Endothelial cell of umbilical vein (primary cell): ENCODE results near the gene PTPRD. TPM values are rescaled to one million over a fixed set of nuclear protein-coding genes. Genes with fewer than 3 reads are reported as not detected.

ENCODE experiments used
- BruUV-seq: library from RNA; stranded (reverse); fragments of 400-500 nt; replicated peaks from 2 replicates; lab custom pipeline; 2021; lab: Mats Ljungman, UMichigan
- CTCF ChIA-PET: fragments of 300-600, 350-600 bp; sonication (Branson Sonifier 250); formaldehyde crosslinking; loops from one replicate; lab custom pipeline; 2021; ENCODE audit warnings: antibody characterized with exemption, inconsistent platforms; lab: Charles Lee
- POLR2A ChIA-PET: fragments of 300-600, 350-600 bp; sonication (Branson Sonifier 250); formaldehyde crosslinking; loops from one replicate; lab custom pipeline; 2021; ENCODE audit warnings: antibody characterized with exemption, inconsistent platforms; lab: Charles Lee
- DNase-seq: peaks from one replicate; pipeline ENCODE4 v3.0.0-alpha.2; 2011; ENCODE audit warnings: low read depth, low spot score
- FAIRE-seq: peaks from 2 replicates; lab custom pipeline; 2011; peaks lifted over from hg19 to GRCh38; lab: Jason Lieb, UNC
- H2AFZ ChIP-seq: 2 replicates; pipeline ENCODE4 v1.6.0; 2012; ENCODE audit warnings: low read depth, low read length, control low read depth, inconsistent platforms
- H3K27ac ChIP-seq: 2 replicates; pipeline ENCODE4 v1.5.1; 2011; ENCODE audit warnings: low read depth, mild to moderate bottlenecking, control low read depth, low read length, moderate library complexity; ENCODE audit not compliant: insufficient read depth
- H3K27me3 ChIP-seq, 2 experiments: 2 replicates each; pipeline versions ENCODE4 v1.6.0 to v1.6.1; 2011; ENCODE audit warnings: low read length in 2 of 2, mixed read lengths in 1 of 2; ENCODE audit not compliant: control insufficient read depth in 2 of 2, insufficient read depth in 2 of 2
- H3K36me3 ChIP-seq, 2 experiments: 2 replicates in 1 of 2; 3 replicates in 1 of 2; pipeline ENCODE4 v1.5.1; 2011; ENCODE audit warnings: low read length in 2 of 2, mild to moderate bottlenecking in 1 of 2, moderate library complexity in 1 of 2; ENCODE audit not compliant: control insufficient read depth in 2 of 2, insufficient read depth in 2 of 2; ENCODE audit errors: extremely low read depth in 1 of 2
- H3K4me1 ChIP-seq: 3 replicates; pipeline ENCODE4 v1.5.1; 2011; ENCODE audit warnings: mild to moderate bottlenecking, low read length; ENCODE audit not compliant: control insufficient read depth, insufficient read depth; ENCODE audit errors: extremely low read depth
- H3K4me2 ChIP-seq: 2 replicates; pipeline ENCODE4 v1.6.1; 2011; ENCODE audit warnings: low read length, control low read depth, mixed read lengths; ENCODE audit not compliant: insufficient read depth
- H3K4me3 ChIP-seq, 3 experiments: fragments of 200-600 bp in 1 of 3; sonication (generic), shearing (Covaris generic) in 1 of 3; replicated peaks in 1 of 3; 2 replicates each; pipeline ENCODE4 v1.5.1; 2011 to 2016; ENCODE audit warnings: control low read depth in 3 of 3, low read length in 3 of 3, mild to moderate bottlenecking in 2 of 3, inconsistent platforms in 1 of 3, low read depth in 1 of 3, moderate library complexity in 1 of 3; ENCODE audit not compliant: insufficient read depth in 1 of 3
- H3K79me2 ChIP-seq: 2 replicates; pipeline ENCODE4 v1.6.0; 2012; ENCODE audit warnings: low read length, inconsistent platforms; ENCODE audit not compliant: control insufficient read depth, insufficient read depth
- H3K9ac ChIP-seq: replicated peaks from 2 replicates; pipeline ENCODE3; 2011; ENCODE audit warnings: low read length, control low read depth; ENCODE audit not compliant: insufficient read depth; ENCODE audit errors: extremely low read depth
- H3K9me1 ChIP-seq: replicated peaks from 3 replicates; pipeline ENCODE4 v1.6.0; 2011; ENCODE audit warnings: mild to moderate bottlenecking, low read length; ENCODE audit not compliant: control insufficient read depth, insufficient read depth; ENCODE audit errors: extremely low read depth
- H3K9me3 ChIP-seq: replicated peaks from 2 replicates; pipeline ENCODE4 v1.5.1; 2012; ENCODE audit warnings: low read length, inconsistent platforms; ENCODE audit not compliant: control insufficient read depth, insufficient read depth
- H4K20me1 ChIP-seq: replicated peaks from 2 replicates; pipeline ENCODE3; 2011; ENCODE audit warnings: mild to moderate bottlenecking, low read length; ENCODE audit not compliant: control insufficient read depth, insufficient read depth; ENCODE audit errors: extremely low read depth
- FOS ChIP-seq: IDR thresholded peaks from 2 replicates; pipeline ENCODE4 v1.6.1; 2011; ENCODE audit warnings: mild to moderate bottlenecking, low read length, moderate library complexity, borderline replicate concordance; ENCODE audit not compliant: insufficient read depth
- GATA2 ChIP-seq: IDR thresholded peaks from 2 replicates; pipeline ENCODE4 v1.7.0; 2011; ENCODE audit warnings: low read depth, mild to moderate bottlenecking, moderate library complexity, mixed read lengths, low read length; ENCODE audit not compliant: insufficient read length, insufficient read depth
- MAX ChIP-seq: IDR thresholded peaks from 2 replicates; pipeline ENCODE4 v1.6.1; 2011; ENCODE audit not compliant: insufficient read depth, insufficient read length
- MYC ChIP-seq: IDR thresholded peaks from one replicate; pipeline ENCODE4 v1.6.1; 2011; ENCODE audit warnings: mild to moderate bottlenecking, low read depth, low read length
- POLR2AphosphoS5 ChIP-seq: IDR thresholded peaks from 2 replicates; pipeline ENCODE4 v1.6.1; 2012; ENCODE audit warnings: low read depth, mild to moderate bottlenecking, control low read depth, low read length, moderate library complexity; ENCODE audit not compliant: insufficient read depth
- dilution Hi-C: fragments of 300-500 bp; cut with MboI; formaldehyde crosslinking; loops from one replicate; pipeline ENCODE4 v1.15.0; 2019; ENCODE audit warnings: low sequenced_read_pairs; ENCODE audit not compliant: extremely low pct_ligation_motif_present
- intact Hi-C: fragments of 100-400 bp; cut with micrococcal nuclease; formaldehyde crosslinking; loops from one replicate; pipeline ENCODE4 v1.10.0; 2022
- polyA plus RNA-seq, 4 experiments: library from polyadenylated mRNA; depleted of rRNA in 3 of 4; stranded (reverse) in 3 of 4; unstranded in 1 of 4; fragments of >200 nt; gene quantifications; 2 replicates each; pipeline versions ENCODE4 v1.2.1 to v1.2.3, GENCODE V29; 2011 to 2012; ENCODE audit warnings: missing spikeins in 1 of 4
- total RNA-seq: library from RNA; stranded (reverse); gene quantifications from 2 replicates; pipeline ENCODE4 v1.2.3, GENCODE V29; 2021
- TF ChIP-seq, protein P1 (sequence below), 2 donors: IDR thresholded peaks; 1 replicate in 1 of 2; 2 replicates in 1 of 2; pipeline ENCODE4 v1.5.1; 2011; ENCODE audit warnings: low read length in 2 of 2, mild to moderate bottlenecking in 2 of 2, moderate library complexity in 2 of 2, control low read depth in 1 of 2, inconsistent platforms in 1 of 2, low read depth in 1 of 2; ENCODE audit not compliant: insufficient read depth in 1 of 2; ENCODE audit errors: extremely low read depth in 1 of 2

Gene PTPRD
- total and polyA plus RNA-seq, 2 donors (not counting 3 experiments of a cell fraction or from before 2014, with no cell fraction given), result 5.5 to 5.7 TPM

GRCh38 chr9:8477450-8477849, 2135.4 kb downstream of the PTPRD start:
- no peak for FAIRE-seq
- TF ChIP-seq, protein P1, sequence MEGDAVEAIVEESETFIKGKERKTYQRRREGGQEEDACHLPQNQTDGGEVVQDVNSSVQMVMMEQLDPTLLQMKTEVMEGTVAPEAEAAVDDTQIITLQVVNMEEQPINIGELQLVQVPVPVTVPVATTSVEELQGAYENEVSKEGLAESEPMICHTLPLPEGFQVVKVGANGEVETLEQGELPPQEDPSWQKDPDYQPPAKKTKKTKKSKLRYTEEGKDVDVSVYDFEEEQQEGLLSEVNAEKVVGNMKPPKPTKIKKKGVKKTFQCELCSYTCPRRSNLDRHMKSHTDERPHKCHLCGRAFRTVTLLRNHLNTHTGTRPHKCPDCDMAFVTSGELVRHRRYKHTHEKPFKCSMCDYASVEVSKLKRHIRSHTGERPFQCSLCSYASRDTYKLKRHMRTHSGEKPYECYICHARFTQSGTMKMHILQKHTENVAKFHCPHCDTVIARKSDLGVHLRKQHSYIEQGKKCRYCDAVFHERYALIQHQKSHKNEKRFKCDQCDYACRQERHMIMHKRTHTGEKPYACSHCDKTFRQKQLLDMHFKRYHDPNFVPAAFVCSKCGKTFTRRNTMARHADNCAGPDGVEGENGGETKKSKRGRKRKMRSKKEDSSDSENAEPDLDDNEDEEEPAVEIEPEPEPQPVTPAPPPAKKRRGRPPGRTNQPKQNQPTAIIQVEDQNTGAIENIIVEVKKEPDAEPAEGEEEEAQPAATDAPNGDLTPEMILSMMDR (IDR thresholded peaks at IDR 0.05; ENCODE audit: extremely low read depth in 1 of 2, insufficient read depth in 1 of 2, low read depth in 1 of 2, low read length in 2 of 2), result no peak
- TF ChIP-seq MYC, result no peak
- TF ChIP-seq MAX, result no peak
- no peak for TF ChIP-seq GATA2
- TF ChIP-seq FOS, result no peak
- no peak for TF ChIP-seq POLR2AphosphoS5
- Histone ChIP-seq H3K9me3 (no peaks in the 10 kb centered on the region), H3K9me1 (no peaks in the 10 kb centered on the region), H3K4me1 (no peaks in the 10 kb centered on the region), H4K20me1 (no peaks in the 10 kb centered on the region), H2AFZ (no peak overlapping the region), H3K36me3 (no peaks in the 10 kb centered on the region), H3K9ac (no peak overlapping the region), H3K4me2 (no peak overlapping the region), H3K79me2 (no peaks in the 10 kb centered on the region), H3K27me3 (no peaks in the 10 kb centered on the region), H3K4me3 (no peak overlapping the region), H3K27ac (no peak overlapping the region)
- ChIA-PET CTCF (interaction anchor here (1.3 kb wide), 1 partner anchor 8 kb away, joined by 4 read pairs; no protein-coding TSS in a partner anchor), POLR2A (no interaction called here)
- dilution Hi-C loops (no loop called here), intact Hi-C loops (no loop called here)
- no peak for DNase-seq
- no TSS peak for BruUV-seq
